Measurements from ENCODE around the gene COPRS.

The COPRS gene, protein sequence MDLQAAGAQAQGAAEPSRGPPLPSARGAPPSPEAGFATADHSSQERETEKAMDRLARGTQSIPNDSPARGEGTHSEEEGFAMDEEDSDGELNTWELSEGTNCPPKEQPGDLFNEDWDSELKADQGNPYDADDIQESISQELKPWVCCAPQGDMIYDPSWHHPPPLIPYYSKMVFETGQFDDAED

GRCh38 chr17:31858642-31859486, at the start of gene COPRS:
Gene COPRS (minus strand): TSS chr17:31859244. CDS start chr17:31859199, 45 bp downstream.
- DNase-seq: peak; percentile 70

GRCh38 chr17:31908386-31908785, 49.3 kb upstream of the COPRS start:
- no peak for DNase-seq

DNA sequence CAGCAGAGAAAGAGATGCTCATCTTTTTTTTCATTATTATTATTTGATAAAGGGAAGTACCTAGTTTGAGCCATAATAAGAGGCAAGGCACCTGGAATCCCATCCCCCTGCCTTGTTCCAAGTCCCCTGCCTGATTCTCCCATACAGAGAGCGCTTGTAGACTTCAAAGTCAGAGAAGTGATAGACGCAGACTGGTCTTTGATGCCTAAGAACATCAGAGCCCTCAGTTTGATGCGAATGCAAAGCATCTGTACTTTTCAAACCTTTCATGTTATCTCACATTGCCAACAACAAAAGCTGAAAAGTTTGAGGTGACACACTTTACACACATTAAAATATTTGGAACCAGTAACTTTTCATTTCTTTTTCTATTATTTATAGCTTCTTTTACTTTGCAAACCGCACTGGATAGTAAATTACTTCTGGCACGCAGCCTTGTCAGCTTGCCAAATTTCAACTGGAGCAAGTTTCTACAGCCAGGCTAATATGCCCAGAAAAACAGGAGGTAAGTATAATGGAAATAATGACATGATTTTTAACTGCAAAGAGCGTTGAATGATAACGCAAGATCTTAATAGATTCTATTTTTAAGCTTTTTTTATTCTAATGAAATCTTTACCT, 48.4 kb upstream of the COPRS start:
- no peak for DNase-seq

- no peak for DNase-seq
Observed at GRCh38 chr17:31903401-31903800, 44.4 kb upstream of the COPRS start.

- DNase-seq: no peak
Observed at GRCh38 chr17:31902693-31903092, 43.6 kb upstream of the COPRS start.

DNA sequence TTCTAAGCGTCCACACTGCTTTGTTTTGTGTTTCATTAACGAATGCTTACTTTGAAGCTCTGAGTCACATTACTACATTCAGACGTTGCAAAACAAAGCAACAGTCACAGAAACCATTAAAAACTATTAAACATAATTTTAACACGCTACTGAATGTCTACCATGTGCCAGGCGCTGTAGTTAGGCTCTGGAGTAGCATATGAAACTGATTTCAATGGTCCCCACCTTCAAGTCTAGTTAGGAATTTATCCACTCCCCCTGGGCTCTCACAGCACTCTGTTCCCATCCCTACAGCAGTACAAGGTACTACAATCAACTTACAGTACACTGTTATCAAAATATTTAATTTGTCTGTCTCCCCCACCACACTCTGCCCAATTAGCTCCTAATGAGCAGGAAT, 41.8 kb upstream of the COPRS start:
- DNase-seq: no peak

DNA sequence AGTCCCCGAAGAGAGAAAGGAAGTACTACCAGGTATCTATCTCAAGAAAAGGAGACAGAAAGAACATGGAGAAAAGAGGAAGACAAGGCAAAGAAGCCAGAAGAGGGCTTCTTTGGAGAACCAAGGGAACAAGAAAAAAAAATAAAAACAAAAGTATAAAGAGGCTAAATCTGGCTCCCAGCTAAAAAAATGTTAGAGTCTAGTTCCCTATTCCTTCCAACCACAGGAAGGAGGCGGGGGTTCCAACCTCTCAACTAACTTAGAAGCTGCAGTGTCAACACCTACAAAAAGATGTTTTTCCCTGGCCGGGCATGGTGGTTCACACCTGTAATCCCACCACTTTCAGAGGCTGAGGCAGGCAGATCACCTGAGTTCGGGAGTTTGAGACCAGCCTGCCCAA, 29.1 kb upstream of the COPRS start:
- DNase-seq: no peak

GRCh38 chr17:31882571-31882970, 23.5 kb upstream of the COPRS start:
- DNase-seq: no peak

DNA sequence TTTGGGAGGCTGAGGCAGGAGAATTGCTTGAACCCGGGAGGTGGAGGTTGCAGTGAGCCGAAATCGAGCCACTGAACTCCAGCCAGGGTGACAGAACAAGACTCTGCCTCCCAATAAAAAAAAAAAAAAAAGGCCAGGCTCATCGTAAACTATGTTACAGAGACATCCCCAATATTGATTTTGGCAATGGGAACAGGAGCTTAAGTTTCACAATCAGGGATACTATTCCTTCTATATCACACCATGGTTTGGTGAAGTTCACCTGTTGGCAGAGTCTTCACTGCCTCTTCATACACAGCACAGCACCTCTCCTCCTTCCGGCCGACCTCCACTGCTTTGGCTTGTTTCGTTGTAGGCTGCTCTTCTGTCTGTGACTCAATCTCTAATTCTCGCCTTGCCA, 21.3 kb upstream of the COPRS start:
- no peak for DNase-seq

DNA sequence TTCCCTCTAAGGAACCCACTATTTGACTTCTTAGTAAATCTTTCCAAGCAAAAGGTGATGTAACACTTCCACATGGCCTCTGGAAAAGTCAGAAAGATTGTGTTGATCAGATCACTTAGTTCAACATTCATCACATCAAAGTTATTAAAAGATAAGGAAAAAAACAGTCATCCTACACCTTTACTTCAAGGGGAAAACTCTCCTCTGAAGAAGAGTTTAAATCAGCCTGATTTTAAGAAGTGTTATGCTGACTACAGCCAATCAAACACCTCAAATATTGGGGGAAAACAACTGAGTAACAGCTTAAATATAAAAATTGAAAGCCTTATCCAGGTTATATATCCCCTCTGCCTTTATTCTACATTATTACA, 19.6 kb upstream of the COPRS start:
- DNase-seq: no peak

DNA sequence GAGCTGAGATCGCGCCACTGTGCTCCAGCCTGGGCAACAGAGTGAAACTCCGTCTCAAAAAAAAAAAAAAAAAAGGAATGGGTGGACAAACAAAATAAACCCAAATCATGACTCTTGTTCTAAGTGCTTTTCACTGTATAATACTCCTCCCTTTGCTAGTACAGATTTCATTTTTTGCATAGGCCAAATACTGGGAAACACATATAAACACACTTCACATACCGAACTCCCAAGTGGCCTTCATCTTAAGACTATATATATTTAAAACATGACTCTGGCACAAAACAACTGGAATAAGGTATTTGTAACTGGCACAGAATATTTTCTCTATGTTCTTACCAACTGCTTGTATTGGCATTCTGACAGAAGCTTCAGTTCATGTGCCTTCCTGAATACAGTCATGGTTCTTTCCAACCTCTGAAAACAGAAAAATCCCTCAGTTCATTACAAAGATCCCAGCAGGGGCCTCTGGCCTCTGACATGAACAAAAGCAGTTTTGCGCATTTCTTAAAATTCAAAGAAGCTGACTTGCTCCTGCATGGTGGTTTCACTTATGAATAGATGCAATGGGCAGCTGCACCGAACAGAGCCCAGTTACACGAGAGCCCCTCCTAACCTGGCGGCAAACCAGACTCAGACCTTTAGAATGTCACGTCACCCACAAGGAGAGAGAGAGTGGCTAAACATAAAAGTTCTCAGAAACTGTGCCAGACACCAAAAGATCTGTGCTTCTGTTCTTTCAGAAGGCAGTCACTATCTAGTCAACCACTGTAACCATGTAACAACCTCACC, 19.1 kb upstream of the COPRS start:
- no peak for DNase-seq

GRCh38 chr17:31877341-31877740, 18.3 kb upstream of the COPRS start:
- no peak for DNase-seq

- no peak for DNase-seq
Observed at GRCh38 chr17:31875081-31875480, 16.0 kb upstream of the COPRS start.

GRCh38 chr17:31869797-31870568, 10.9 kb upstream of the COPRS start:
- DNase-seq: no peak

DNA sequence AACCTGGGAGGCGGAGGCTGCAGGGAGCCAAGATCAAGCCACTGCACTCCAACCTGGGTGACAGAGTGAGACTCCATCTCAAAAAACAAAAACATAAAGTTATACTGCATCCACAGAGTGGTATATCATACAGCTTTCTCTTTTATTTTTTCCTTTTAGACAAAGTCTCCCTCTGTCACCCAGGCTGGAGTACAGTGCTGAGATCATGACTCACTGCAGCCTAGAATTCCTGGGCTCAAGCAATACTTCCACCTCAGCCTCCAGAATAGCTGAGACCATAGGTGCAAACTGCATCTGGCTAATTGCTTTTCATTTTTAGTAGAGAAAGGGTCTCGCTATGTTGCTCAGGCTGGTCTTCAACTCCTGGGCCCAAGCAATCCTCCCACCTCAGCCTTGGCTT, 10.0 kb upstream of the COPRS start:
- DNase-seq: no peak

- DNase-seq: no peak
Observed at GRCh38 chr17:31859487-31860008, 504 bp upstream of the COPRS start.

- DNase-seq: no peak
Observed at GRCh38 chr17:31857920-31858641, 963 bp downstream of the COPRS start.

DNA sequence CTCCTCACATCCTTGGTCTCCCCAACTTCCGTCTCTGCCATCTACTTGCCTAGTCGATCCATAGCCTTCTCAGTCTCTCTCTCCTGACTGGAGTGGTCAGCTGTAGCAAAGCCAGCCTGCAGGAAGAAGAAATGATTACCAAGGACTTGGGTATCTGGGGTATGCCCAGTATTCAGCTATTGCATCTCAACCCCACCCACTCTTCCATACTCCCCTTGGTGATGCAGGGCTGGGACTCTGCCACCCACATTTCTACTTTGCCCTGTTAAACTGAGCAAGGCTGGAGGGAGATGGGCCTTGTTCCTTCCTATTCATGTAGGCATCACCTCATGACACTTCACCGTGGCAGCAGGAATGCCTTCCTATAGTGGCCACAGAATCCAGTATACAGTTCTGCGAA, 2.3 kb downstream of the COPRS start:
- DNase-seq: no peak

GRCh38 chr17:31854672-31855071, 4.4 kb downstream of the COPRS start:
- DNase-seq: no peak

- DNase-seq: no peak
Observed at GRCh38 chr17:31853911-31854470, 5.1 kb downstream of the COPRS start.

DNA sequence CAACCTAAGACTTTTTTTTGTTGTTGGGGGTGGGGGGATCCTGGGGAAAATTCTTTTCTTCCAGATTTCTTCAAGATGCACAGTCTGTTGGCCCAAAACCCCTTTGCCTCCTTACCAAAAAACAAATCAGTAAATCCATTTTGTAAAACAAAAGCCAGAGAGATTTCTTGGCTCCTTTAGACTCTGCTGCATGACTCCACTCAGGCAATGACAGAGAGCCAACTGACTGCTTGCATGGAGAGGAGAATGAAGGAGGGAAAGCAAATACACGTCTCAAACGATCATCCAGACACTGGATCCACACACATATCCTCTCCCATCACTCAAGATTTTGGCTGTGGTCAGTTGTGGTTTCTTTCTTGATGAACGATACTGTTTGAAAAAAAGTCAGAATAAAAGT, 13.8 kb downstream of the COPRS start:
- DNase-seq: no peak

Measured in CD4-positive, alpha-beta T cell treated with Interleukin-4 for 4 hours (primary cell).